Fibroblast of pulmonary artery (primary cell): ENCODE results near the gene KDR.

Experiments used
- DNase-seq: peaks from one replicate; pipeline ENCODE4 v3.0.0-alpha.2; 2010; ENCODE audit warnings: low read depth
- H3K4me3 ChIP-seq: replicated peaks from 2 replicates; pipeline ENCODE4 v1.5.1; 2011; ENCODE audit warnings: low read depth, mild to moderate bottlenecking, control low read depth, low read length, moderate library complexity
- TF ChIP-seq, protein P1 (sequence below): IDR thresholded peaks from 2 replicates; pipeline ENCODE4 v1.5.1; 2011; ENCODE audit warnings: mild to moderate bottlenecking, control low read depth, low read length, inconsistent platforms; ENCODE audit errors: missing control alignments

Gene KDR

DNA sequence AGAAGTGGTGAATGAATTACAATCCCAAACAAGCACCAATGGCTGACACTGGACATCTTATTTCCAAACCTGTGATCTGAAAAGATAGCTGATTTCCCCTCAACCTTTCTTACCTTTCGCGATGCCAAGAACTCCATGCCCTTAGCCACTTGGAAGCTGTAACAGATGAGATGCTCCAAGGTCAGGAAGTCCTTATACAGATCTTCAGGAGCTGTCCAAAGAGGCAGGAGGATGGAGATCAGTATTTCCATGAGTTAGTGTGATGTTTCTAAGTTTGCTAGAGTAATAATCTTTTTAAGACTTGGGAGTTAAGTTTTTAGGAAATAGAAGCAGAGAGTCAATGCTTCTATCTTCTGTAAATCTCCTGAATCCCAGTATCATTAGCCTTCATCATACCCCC is 32.9 kb downstream of the KDR start:
- no peak overlapping the region for H3K4me3 ChIP-seq
- no peak for DNase-seq
- TF ChIP-seq, protein P1, sequence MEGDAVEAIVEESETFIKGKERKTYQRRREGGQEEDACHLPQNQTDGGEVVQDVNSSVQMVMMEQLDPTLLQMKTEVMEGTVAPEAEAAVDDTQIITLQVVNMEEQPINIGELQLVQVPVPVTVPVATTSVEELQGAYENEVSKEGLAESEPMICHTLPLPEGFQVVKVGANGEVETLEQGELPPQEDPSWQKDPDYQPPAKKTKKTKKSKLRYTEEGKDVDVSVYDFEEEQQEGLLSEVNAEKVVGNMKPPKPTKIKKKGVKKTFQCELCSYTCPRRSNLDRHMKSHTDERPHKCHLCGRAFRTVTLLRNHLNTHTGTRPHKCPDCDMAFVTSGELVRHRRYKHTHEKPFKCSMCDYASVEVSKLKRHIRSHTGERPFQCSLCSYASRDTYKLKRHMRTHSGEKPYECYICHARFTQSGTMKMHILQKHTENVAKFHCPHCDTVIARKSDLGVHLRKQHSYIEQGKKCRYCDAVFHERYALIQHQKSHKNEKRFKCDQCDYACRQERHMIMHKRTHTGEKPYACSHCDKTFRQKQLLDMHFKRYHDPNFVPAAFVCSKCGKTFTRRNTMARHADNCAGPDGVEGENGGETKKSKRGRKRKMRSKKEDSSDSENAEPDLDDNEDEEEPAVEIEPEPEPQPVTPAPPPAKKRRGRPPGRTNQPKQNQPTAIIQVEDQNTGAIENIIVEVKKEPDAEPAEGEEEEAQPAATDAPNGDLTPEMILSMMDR = no peak

DNA sequence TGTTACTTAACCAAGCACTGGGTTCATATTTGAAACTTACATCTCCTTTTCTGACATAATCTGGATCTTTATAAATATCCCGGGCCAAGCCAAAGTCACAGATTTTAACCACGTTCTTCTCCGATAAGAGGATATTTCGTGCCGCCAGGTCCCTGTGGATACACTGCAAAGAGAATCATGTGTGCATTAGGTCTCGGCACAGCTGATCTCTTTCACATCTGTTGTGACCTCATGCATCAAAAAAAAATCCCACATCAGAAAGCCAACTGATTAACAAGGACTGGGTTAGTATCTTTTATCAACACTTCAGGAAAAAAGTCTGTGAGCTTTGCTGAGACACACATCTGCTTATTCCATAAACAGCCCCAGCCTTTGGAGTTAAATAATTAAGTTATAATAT is 35.5 kb downstream of the KDR start:
- no peak for DNase-seq
- no peak overlapping the region for H3K4me3 ChIP-seq
- TF ChIP-seq, protein P1 = no peak

DNA sequence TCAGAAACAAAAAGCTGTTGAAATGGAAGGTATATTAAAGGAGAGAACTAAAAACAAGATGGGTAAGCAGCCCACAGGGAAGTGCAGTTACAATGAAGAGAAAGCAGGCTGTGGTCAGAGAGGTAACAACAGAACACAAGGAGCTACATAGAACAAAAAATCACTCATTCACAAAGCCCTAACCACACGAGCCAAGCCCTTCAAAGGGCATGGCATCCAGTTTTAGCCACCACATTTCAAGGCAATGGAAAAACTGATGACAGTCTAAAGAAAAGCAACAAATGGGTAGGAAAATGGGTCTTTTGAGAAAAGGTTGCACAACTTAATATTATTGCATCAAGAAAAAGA is 37.5 kb downstream of the KDR start:
- TF ChIP-seq, protein P1 = no peak
- DNase-seq = no peak

DNA sequence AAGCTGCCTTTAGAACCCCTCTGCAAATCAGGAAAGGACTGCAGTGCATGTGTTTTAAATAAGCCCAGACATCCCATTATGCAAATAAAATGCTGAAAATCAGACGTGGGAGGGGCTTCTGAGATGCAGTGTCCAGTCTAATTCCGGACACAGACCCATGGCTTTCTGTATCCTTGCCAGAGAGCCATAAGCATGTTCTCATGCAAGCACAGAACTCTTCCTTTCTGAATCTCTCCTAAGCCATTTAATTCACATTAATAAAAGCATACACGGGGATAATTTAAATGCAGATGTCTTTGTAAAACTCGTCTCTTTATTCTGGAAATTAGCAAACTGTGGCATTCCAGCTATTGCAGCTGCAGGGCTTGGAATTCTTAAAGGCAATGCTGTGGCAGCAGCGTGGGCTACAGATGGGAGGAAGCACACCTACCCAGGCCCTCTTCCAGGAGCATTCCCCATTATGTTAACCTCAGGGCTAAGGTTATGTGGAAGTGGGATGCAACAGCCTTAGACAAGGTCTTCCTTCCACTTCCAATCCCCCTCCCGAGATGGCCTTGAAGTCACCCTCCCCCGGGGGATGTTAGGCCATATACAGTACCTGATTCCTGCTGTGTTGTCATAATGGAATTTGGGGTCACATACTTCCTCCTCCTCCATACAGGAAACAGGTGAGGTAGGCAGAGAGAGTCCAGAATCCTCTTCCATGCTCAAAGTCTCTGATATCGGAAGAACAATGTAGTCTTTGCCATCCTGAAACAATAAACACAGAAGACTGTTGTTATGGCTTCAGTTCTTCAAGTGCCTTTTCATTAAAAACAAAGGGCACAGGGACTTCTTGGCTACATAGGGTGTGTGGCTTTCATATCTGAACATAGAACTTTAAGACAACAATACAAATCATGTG is 38.1 kb downstream of the KDR start:
- no peak overlapping the region for H3K4me3 ChIP-seq
- DNase-seq = no peak
- TF ChIP-seq, protein P1 = no peak

More for the DNA sequence above, 37.5 kb downstream of the KDR start:
- no peak overlapping the region for H3K4me3 ChIP-seq

DNA sequence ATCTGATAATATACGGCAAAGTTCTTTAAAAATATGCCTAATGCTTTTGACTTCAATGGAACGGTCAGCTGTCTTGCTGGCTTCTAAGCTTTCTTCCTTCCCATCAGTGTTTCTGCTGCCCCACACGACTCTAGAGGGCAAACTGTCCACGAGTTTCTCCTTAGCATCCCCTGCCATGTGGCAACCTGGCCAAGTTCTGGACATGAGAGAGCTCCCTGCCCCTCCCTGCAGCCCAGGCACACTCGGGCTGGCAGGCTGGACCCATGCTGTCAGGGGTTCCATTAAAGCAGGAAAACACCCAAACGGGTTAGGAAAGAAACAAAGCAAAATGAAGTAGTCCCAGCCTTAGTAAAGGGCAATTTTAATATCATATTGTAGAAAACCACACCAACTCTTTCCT is 38.8 kb downstream of the KDR start:
- H3K4me3 ChIP-seq = no peak overlapping the region

DNA sequence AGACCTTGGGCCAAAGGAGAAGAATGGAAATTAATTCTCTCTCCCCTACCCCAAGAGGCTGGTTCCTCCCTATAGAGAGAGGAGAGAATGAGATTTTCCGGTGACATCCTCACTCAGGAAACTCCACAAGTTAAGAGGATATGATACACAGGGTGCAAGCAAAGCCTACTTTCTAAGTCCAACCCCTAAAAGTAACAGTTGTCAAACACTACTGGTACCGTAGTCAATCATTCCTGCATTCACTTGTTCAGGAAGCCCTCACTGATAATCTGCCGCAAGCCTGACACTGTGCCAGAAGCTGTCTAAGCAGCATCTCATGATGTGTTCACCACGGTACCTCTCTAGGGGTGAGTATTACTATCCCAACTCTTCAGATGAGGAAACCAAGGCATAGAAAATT is 41.7 kb downstream of the KDR start:
- DNase-seq = no peak
- TF ChIP-seq, protein P1 = no peak
- no peak overlapping the region for H3K4me3 ChIP-seq

More for the DNA sequence above, 38.8 kb downstream of the KDR start:
- no peak for DNase-seq
- TF ChIP-seq, protein P1 = no peak

DNA sequence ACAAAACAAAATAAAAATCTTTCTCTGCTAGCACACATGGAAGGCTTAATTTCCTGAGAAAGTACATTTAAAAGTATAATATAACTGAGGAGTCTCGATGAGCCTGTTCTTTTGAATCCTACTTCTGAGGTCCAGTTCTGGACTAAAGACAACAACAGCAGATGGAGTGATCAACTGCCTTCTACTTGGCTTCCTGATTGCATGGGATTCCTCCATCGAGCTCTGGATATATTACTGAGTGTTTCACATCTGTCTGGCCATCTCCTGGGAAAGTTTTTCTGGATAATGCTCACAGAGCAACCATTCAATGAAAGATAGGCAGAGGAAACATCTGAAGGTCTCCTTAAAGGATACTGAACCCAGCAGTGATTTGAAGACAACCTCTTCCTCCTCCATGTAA is 42.6 kb downstream of the KDR start:
- DNase-seq = no peak
- TF ChIP-seq, protein P1 = no peak
- H3K4me3 ChIP-seq = no peak overlapping the region
